Adrenal gland (tissue), 12 donors: ENCODE measurements around the gene NPAS3. TPM values are rescaled to one million over a fixed set of nuclear protein-coding genes. Genes with fewer than 3 reads are reported as not detected.

Experiments used
- DNase-seq, 7 donors: peaks; one replicate each; pipeline ENCODE4 v3.0.0-alpha.2; 2019 to 2020
- H3K27ac ChIP-seq, 5 donors: fragments of 200-600 bp; sonication (generic) in 4 of 5; 1 replicate in 3 of 5; 2 replicates in 2 of 5; pipeline versions ENCODE4 v1.5.1 to v1.8.0; 2016 to 2020; ENCODE audit warnings: mild to moderate bottlenecking in 1 of 5
- H3K27me3 ChIP-seq: fragments of 200-600 bp; 2 replicates; pipeline ENCODE4 v1.8.0; 2021
- H3K36me3 ChIP-seq, 2 donors: fragments of 200-600 bp; replicated peaks in 1 of 2; 1 replicate in 1 of 2; 2 replicates in 1 of 2; pipeline versions ENCODE4 v1.5.1 to v1.8.0; 2018 to 2022
- H3K4me1 ChIP-seq, 2 donors: fragments of 200-600 bp; replicated peaks in 1 of 2; 1 replicate in 1 of 2; 2 replicates in 1 of 2; pipeline versions ENCODE4 v1.5.1 to v1.8.0; 2018 to 2021
- H3K4me3 ChIP-seq, 4 donors: fragments of 200-600 bp; sonication (generic) in 3 of 4; one replicate each; pipeline ENCODE4 v1.5.1; 2016 to 2018
- H3K9me3 ChIP-seq, 3 donors: fragments of 200-600 bp; sonication (generic) in 1 of 3; replicated peaks in 1 of 3; 1 replicate in 2 of 3; 2 replicates in 1 of 3; pipeline versions ENCODE4 v1.5.1 to v1.8.0; 2016 to 2021
- CTCF ChIP-seq, 6 experiments: fragments of 450-650 bp in 4 of 6; fragments of 200-600 bp in 2 of 6; sonication (generic) in 1 of 6; IDR thresholded peaks; 1 replicate in 5 of 6; 2 replicates in 1 of 6; pipeline versions ENCODE4 v1.5.1 to v1.8.0; 2016 to 2021; ENCODE audit warnings: antibody characterized with exemption in 6 of 6, mild to moderate bottlenecking in 2 of 6, moderate library complexity in 1 of 6
- POLR2A ChIP-seq, 2 donors: fragments of 450-650 bp; IDR thresholded peaks; one replicate each; pipeline ENCODE4 v1.6.1; 2017; ENCODE audit warnings: antibody characterized with exemption in 2 of 2, mild to moderate bottlenecking in 2 of 2, moderate library complexity in 1 of 2
- WGBS, 4 donors: extraction: QIAGEN DNeasy Blood & Tissue Kit in 2 of 4; methylation state at CpG; one replicate each; pipeline versions ENCODE4 v1.1.5 to v1.1.7; 2013 to 2017; 5-methylcytosine and 5-hydroxymethylcytosine counted together
- intact Hi-C, 2 donors: fragments of 100-400 bp; cut with DNase I; formaldehyde crosslinking; loops; one replicate each; pipeline versions ENCODE4 v1.14.1 to v1.15.0; 2022 to 2023
- polyA plus RNA-seq, 3 donors: library from polyadenylated mRNA; stranded (reverse); fragments of 200-250 nt in 2 of 3; fragments of 350-450 nt in 1 of 3; fragmentation: Illumina TruSeq in 1 of 3; extraction: RNeasy Lipid Tissue Mini Kit (QIAGEN cat#74804) in 1 of 3; gene quantifications; one replicate each; pipeline ENCODE4 v1.2.3, GENCODE V29; 2013 to 2014
- total RNA-seq, 9 donors: library from RNA; depleted of rRNA in 4 of 9; stranded (reverse); fragments of >200 nt in 4 of 9; fragments of 120-200 nt in 1 of 9; fragmentation: NEBNext Ultra II Directional in 1 of 9; extraction: Animal tissue kit (Norgen Biotek cat#: 25700) in 1 of 9; gene quantifications; one replicate each; pipeline versions ENCODE4 v1.1.0 to v1.2.4, GENCODE V29; 2013 to 2023
- donor health status: healthy with polysubstance abuse.
- donor health status: Bipolar disorder and iron deficiency.
- donor health status: DM: yes; HTN: yes; CAD: no.
- donor health status: DM: no; HTN: no; CAD: no.
- donor health status: DM: no; HTN: no; CAD: no.
- donor health status: DM: yes; HTN: yes; CAD: no.

NPAS3 gene
- total and polyA plus RNA-seq, 12 donors = 0.36 to 7.5 (median 1.5) TPM

- WGBS, 4 donors = 79 to 83% (median 81%) methylated on average over 12 of the region's 12 CpGs
- H3K36me3 ChIP-seq = no peaks in the 10 kb centered on the region
- DNase-seq = no peak
- peaks cover 2% of the 10 kb centered on the region for H3K27me3 ChIP-seq
- H3K27ac ChIP-seq = no peak overlapping the region
- H3K4me3 ChIP-seq = no peak overlapping the region
- H3K9me3 ChIP-seq = no peaks in the 10 kb centered on the region
- TF ChIP-seq CTCF (IDR thresholded peaks at IDR 0.05) (no peak), POLR2A (IDR thresholded peaks at IDR 0.05) (no peak)
- intact Hi-C loops = no loop called here
- H3K4me1 ChIP-seq = no peaks in the 10 kb centered on the region
These were observed 760.8 kb downstream of the NPAS3 start for GRCh38 chr14:33699300-33699983.

- Histone ChIP-seq H3K36me3 (no peaks in the 10 kb centered on the region), H3K4me1 (no peaks in the 10 kb centered on the region), H3K9me3 (no peaks in the 10 kb centered on the region), H3K4me3 (no peak overlapping the region), H3K27ac (no peak overlapping the region), H3K27me3 (peaks cover 2% of the 10 kb centered on the region)
- intact Hi-C loops = no loop called here
- DNase-seq = no peak
- WGBS, 4 donors = 62 to 71% (median 69%) methylated on average over 6 of the region's 6 CpGs
- TF ChIP-seq POLR2A (IDR thresholded peaks at IDR 0.05) (no peak), CTCF (IDR thresholded peaks at IDR 0.05) (no peak)
These were observed 761.4 kb downstream of the NPAS3 start for GRCh38 chr14:33700052-33700451.

GRCh38 chr14:33702293-33702692 lies 763.6 kb downstream of the NPAS3 start:
- H3K27me3 ChIP-seq = peaks cover 2% of the 10 kb centered on the region
- H3K4me1 ChIP-seq = no peaks in the 10 kb centered on the region
- H3K9me3 ChIP-seq = no peaks in the 10 kb centered on the region
- no peak overlapping the region for H3K27ac ChIP-seq
- no peak for TF ChIP-seq POLR2A (IDR thresholded peaks at IDR 0.05)
- TF ChIP-seq CTCF (IDR thresholded peaks at IDR 0.05) = no peak
- WGBS, 4 donors = 73 to 90% (median 79%) methylated on average over 1 of the region's 1 CpG
- no peak overlapping the region for H3K4me3 ChIP-seq
- intact Hi-C loops = no loop called here
- no peaks in the 10 kb centered on the region for H3K36me3 ChIP-seq
- no peak for DNase-seq

GRCh38 chr14:33704481-33704880 lies 765.8 kb downstream of the NPAS3 start:
- no peaks in the 10 kb centered on the region for H3K36me3 ChIP-seq
- peaks cover 2% of the 10 kb centered on the region for H3K27me3 ChIP-seq
- no peaks in the 10 kb centered on the region for H3K4me1 ChIP-seq
- no peak for TF ChIP-seq POLR2A (IDR thresholded peaks at IDR 0.05)
- no peak for TF ChIP-seq CTCF (IDR thresholded peaks at IDR 0.05)
- H3K9me3 ChIP-seq = no peaks in the 10 kb centered on the region
- intact Hi-C loops = no loop called here
- DNase-seq = no peak
- no peak overlapping the region for H3K27ac ChIP-seq
- 65 to 81% (median 71%) methylated on average over 2 of the region's 2 CpGs for WGBS, 4 donors
- H3K4me3 ChIP-seq = no peak overlapping the region
